HG02763 (cell line): Measurements from ENCODE around the gene PHAF1.

ENCODE experiments used
- ATAC-seq: cut with Tn5 transposase; IDR thresholded peaks from one replicate; pipeline ENCODE4 v1.9.1; 2021; ENCODE audit warnings: mild to moderate bottlenecking, moderate library complexity; ENCODE audit not compliant: unreplicated experiment

Gene PHAF1

GRCh38 chr16:67191995-67192681 is 82.4 kb downstream of the PHAF1 start, which contains the start of gene E2F4:
TSS of gene E2F4 (plus strand) at chr16:67192155. CDS start at chr16:67192228, 73 bp downstream.
- peak; percentile 87 for ATAC-seq

- ATAC-seq = no peak
Observed at GRCh38 chr16:67192781-67193361, 83.1 kb downstream of the PHAF1 start.

DNA sequence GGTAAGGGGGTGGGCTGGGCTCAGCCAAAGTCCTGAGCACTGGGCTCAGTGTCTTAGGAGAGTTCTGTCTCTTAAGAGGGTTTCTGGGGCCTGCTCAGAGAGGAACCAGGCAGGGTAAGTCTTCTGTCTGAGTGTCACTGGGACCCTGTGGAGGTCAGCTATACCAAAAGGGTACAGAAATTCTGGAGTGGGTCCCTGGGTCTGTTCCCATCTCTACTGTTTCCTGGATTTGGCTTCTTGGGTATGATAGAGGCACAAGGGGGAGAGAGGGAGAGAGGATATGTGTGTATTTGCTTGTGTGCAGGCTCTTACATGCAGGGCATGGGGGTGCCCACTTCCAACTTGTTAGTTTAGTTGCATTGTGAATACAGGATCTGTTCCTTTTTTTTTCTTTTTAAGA is 83.8 kb downstream of the PHAF1 start:
- ATAC-seq = no peak

- no peak for ATAC-seq
Observed at GRCh38 chr16:67194260-67194659, 84.5 kb downstream of the PHAF1 start.

GRCh38 chr16:67195676-67196075 is 85.9 kb downstream of the PHAF1 start:
- no peak for ATAC-seq

GRCh38 chr16:67196881-67197280 is 87.1 kb downstream of the PHAF1 start:
- no peak for ATAC-seq

- ATAC-seq = no peak
Observed at GRCh38 chr16:67197704-67198103, 88.0 kb downstream of the PHAF1 start.
